Brain microvascular endothelial cell (primary cell): ENCODE data around the gene MAP3K21.

Experiments used
- DNase-seq: peaks from one replicate; pipeline ENCODE4 v3.0.0-alpha.2; 2020
- H3K27ac ChIP-seq: fragments of 250-450 bp; sonication (Bioruptor Pico); 2 replicates; pipeline ENCODE4 v1.5.1; 2020; ENCODE audit warnings: mild to moderate bottlenecking, moderate library complexity
- H3K27me3 ChIP-seq: fragments of 250-450 bp; sonication (Bioruptor Pico); replicated peaks from 2 replicates; pipeline ENCODE4 v1.5.1; 2020; ENCODE audit warnings: mild to moderate bottlenecking
- H3K36me3 ChIP-seq: fragments of 250-450 bp; sonication (Bioruptor Pico); replicated peaks from 2 replicates; pipeline ENCODE4 v1.5.1; 2020; ENCODE audit warnings: mild to moderate bottlenecking
- H3K4me3 ChIP-seq: 2 replicates; pipeline ENCODE4 v1.5.1; 2011; ENCODE audit warnings: low read depth, mild to moderate bottlenecking, control low read depth, low read length, moderate library complexity
- CTCF ChIP-seq: IDR thresholded peaks from 2 replicates; pipeline ENCODE4 v1.5.1; 2011; ENCODE audit warnings: low read depth, mild to moderate bottlenecking, moderate library complexity, low read length, control low read depth, inconsistent platforms; ENCODE audit errors: missing control alignments
- in situ Hi-C: cut with HindIII; loops from 2 replicates; pipeline ENCODE4 v1.10.0; 2017; ENCODE audit warnings: low sequenced_read_pairs, low pct_ligation_motif_present

Gene MAP3K21

GRCh38 chr1:233316473-233316872, 11.1 kb upstream of the MAP3K21 start:
- Histone ChIP-seq H3K36me3 (no peaks in the 10 kb centered on the region), H3K27ac (no peak overlapping the region), H3K27me3 (peaks cover 2% of the 10 kb centered on the region), H3K4me3 (no peak overlapping the region)
- TF ChIP-seq CTCF: no peak
- in situ Hi-C loops: no loop called here
- DNase-seq: no peak

DNA sequence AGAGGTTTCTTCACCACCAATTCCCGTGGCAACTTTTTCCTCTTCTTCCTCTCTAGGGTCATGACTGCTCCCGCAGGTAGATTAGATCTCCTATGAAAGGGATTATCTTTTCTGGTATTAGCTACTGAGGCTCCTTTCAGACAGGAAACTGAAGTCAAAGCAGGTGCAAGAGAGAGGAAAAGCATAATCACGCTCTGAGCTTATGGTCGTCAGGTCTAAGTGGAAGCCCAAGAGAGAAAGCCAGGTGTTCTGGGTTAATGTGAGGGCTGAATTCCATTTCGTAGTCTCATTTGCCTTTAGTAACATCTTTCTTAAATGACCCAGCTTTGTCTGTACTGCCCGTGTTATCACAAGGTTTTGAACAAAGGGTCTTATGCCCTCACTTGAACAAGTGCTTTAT, 8.3 kb upstream of the MAP3K21 start:
- in situ Hi-C loops: no loop called here
- TF ChIP-seq CTCF: no peak
- H3K27ac ChIP-seq: no peak overlapping the region
- no peaks in the 10 kb centered on the region for H3K36me3 ChIP-seq
- peaks cover 2% of the 10 kb centered on the region for H3K27me3 ChIP-seq
- H3K4me3 ChIP-seq: no peak overlapping the region
- DNase-seq: no peak

DNA sequence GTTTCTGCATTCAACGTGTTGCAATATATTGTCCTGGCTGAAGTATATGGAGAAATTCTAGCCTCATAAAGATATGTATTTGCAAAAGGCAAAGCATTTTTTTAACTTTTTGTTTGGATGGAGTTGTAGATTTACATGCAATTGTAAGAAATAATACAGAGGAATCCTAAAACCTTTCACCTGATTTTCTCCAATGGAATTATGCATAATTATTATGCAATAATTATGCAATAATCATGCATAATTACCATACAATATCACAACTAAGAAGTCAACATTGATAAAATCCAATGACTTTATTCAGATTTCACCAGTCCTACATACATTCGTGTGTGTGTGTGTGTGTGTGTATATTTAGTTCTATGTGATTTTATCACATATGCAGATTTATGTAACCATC, 7.5 kb upstream of the MAP3K21 start:
- no peak for DNase-seq
- Histone ChIP-seq H3K4me3 (no peak overlapping the region), H3K27ac (no peak overlapping the region), H3K36me3 (no peaks in the 10 kb centered on the region), H3K27me3 (peaks cover 2% of the 10 kb centered on the region)
- TF ChIP-seq CTCF: no peak
- in situ Hi-C loops: no loop called here

- H3K27me3 ChIP-seq: peaks cover 3% of the 10 kb centered on the region
- H3K27ac ChIP-seq: no peak overlapping the region
- DNase-seq: no peak
- in situ Hi-C loops: no loop called here
- H3K36me3 ChIP-seq: no peaks in the 10 kb centered on the region
- H3K4me3 ChIP-seq: no peak overlapping the region
- TF ChIP-seq CTCF: no peak
Observed at GRCh38 chr1:233323718-233324117, 3.8 kb upstream of the MAP3K21 start.

DNA sequence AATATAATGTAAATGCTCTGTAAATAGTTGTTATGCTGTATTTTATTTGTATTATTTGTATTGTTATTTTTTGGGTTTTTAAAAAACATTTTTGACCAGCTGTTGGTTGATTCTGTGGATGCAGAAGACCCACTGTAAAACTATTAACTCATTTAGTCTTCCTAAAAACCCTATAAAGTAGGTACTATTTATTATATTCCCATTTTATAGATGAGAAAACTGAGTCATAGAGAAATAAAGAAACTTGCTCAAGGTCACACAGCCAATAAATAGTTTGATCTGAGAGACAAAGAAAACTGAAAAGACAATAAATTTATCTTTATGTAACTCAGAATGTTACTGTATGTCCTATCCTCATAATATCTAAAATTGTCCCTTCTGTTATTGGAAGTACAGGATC, 1.2 kb upstream of the MAP3K21 start:
- Histone ChIP-seq H3K27me3 (peaks cover 5% of the 10 kb centered on the region), H3K4me3 (no peak overlapping the region), H3K36me3 (no peaks in the 10 kb centered on the region), H3K27ac (no peak overlapping the region)
- in situ Hi-C loops: no loop called here
- TF ChIP-seq CTCF: no peak
- no peak for DNase-seq

DNA sequence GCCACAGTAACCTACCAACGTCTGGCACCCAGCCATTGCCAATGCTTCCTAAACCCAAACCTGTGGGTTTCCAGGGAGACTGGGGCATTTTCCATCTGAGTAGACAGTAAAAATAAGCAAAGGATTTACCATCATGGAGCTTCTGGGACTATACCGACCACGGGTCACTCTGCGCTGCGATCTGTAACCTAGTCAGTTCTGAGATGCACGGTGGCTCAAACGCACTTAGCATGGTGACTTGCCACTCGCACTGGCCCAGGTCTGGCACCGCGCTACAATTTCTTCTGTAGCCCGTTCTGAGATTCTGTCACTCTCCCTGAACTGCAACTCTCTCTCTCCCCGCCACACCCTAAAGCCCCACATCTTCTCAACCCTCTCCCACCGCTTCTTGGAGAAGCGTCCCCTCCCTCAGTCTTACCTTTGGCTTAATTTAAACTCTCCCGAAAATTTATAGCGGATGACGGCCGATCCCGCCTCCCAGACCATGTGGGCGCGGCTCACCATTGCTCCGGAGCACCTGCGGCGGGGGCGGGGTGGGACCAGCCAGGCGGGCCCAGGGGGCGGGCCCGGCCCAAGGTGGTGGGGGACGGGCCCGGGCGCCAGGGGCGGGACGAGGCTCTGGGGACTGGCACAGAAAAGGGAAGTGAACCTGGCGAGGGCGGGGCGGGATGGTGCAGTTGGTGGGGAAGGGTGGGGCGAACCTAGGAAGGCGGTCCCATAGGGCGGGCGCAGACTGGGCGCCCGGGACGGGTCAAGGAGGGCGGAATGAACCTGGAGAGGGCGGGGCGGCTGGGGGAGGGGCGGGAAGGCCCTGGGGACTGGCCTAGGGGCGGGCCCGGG, 493 bp upstream of the MAP3K21 start:
- H3K36me3 ChIP-seq: no peaks in the 10 kb centered on the region
- TF ChIP-seq CTCF: no peak
- in situ Hi-C loops: no loop called here
- DNase-seq: no peak
- peaks cover 5% of the 10 kb centered on the region for H3K27me3 ChIP-seq
- H3K4me3 ChIP-seq: peak overlapping the region; percentile 36
- H3K27ac ChIP-seq: no peak overlapping the region
